Daoy (cell line): Measurements from ENCODE around the gene DNAI2. TPM values are rescaled to one million over a fixed set of nuclear protein-coding genes. Genes with fewer than 3 reads are reported as not detected.

Experiments
- DNase-seq: peaks from one replicate; pipeline ENCODE4 v3.0.0-alpha.2; 2015; ENCODE audit warnings: low read depth
- total RNA-seq: library from RNA; depleted of rRNA; stranded (reverse); fragments of >200 nt; shearing (Covaris generic); gene quantifications from 2 replicates; pipeline ENCODE4 v1.2.3, GENCODE V29; 2014

The DNAI2 gene
- total RNA-seq, 1 experiment from 2014 or later: not detected

GRCh38 chr17:74339537-74340195 is 65.6 kb downstream of the DNAI2 start:
- DNase-seq: no peak

GRCh38 chr17:74340470-74341023 is 66.5 kb downstream of the DNAI2 start:
- DNase-seq: no peak

GRCh38 chr17:74342224-74342623 is 68.2 kb downstream of the DNAI2 start:
- DNase-seq: no peak

- no peak for DNase-seq
Observed at GRCh38 chr17:74343121-74343520, 69.1 kb downstream of the DNAI2 start.

- no peak for DNase-seq
Observed at GRCh38 chr17:74343526-74344284, 69.7 kb downstream of the DNAI2 start.

GRCh38 chr17:74344658-74345057 is 70.6 kb downstream of the DNAI2 start:
- DNase-seq: no peak

GRCh38 chr17:74345433-74346241 is 71.6 kb downstream of the DNAI2 start:
- peak; percentile 74 for DNase-seq

- DNase-seq: no peak
Observed at GRCh38 chr17:74347646-74348045, 73.6 kb downstream of the DNAI2 start.

GRCh38 chr17:74349120-74349519 is 75.1 kb downstream of the DNAI2 start:
- no peak for DNase-seq

- no peak for DNase-seq
Observed at GRCh38 chr17:74350486-74350885, 76.5 kb downstream of the DNAI2 start.

- DNase-seq: peak; percentile 53
Observed at GRCh38 chr17:74351552-74352210, 77.6 kb downstream of the DNAI2 start.

GRCh38 chr17:74353446-74354060 is 79.5 kb downstream of the DNAI2 start:
- DNase-seq: no peak

- peak; percentile 71 for DNase-seq
Observed at GRCh38 chr17:74354123-74354522, 80.1 kb downstream of the DNAI2 start.

GRCh38 chr17:74354561-74354960 is 80.5 kb downstream of the DNAI2 start:
- DNase-seq: no peak

- no peak for DNase-seq
Observed at GRCh38 chr17:74355065-74355464, 81.0 kb downstream of the DNAI2 start.

- no peak for DNase-seq
Observed at GRCh38 chr17:74356646-74357465, 82.8 kb downstream of the DNAI2 start.

GRCh38 chr17:74357466-74357809 is 83.4 kb downstream of the DNAI2 start:
- no peak for DNase-seq

- no peak for DNase-seq
Observed at GRCh38 chr17:74358697-74359096, 84.7 kb downstream of the DNAI2 start.

- DNase-seq: no peak
Observed at GRCh38 chr17:74359916-74360315, 85.9 kb downstream of the DNAI2 start.

GRCh38 chr17:74360899-74361229 is 86.8 kb downstream of the DNAI2 start:
- no peak for DNase-seq
